GM18520 (cell line): ENCODE data around the gene ATP8B1.

Experiments
- ATAC-seq: cut with Tn5 transposase; IDR thresholded peaks from one replicate; pipeline ENCODE4 v1.9.1; 2021; ENCODE audit not compliant: unreplicated experiment

The ATP8B1 gene

GRCh38 chr18:57794951-57795728 lies 8.0 kb downstream of the ATP8B1 start:
- no peak for ATAC-seq

DNA sequence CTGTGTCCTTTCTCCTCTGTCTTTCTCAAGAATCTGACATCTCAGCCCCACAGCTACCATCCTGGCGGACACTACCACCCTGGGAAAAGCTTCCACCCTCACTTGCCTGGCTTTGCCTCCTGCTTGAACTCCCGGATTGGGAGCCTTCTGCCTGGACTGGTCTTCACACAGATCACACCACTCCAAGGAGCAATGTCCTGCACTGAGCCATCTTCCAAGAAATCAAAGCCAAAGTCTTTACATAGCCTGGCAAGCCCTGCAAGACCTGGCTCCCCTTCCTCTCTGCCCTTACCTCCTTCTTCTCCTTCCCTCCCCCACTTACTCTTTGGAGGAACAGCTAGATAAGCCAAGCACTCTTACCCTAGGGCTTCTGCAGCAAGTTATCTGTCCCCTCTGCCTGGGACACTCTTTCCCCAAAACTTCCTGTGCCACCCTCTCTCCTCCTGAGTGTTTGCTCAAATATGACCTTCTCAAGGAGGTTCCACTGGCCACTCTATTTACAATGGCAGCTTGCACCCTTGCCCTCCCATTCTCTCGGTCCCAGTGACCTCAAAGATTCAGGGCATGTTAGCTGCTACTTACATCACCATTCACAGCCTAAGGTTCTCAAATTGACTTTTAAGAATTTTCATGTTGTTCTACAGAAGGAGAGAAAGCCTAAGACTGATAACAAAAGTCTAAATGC lies 9.7 kb downstream of the ATP8B1 start:
- no peak for ATAC-seq

- ATAC-seq, result no peak
These were observed 10.3 kb downstream of the ATP8B1 start for GRCh38 chr18:57792631-57793301.

DNA sequence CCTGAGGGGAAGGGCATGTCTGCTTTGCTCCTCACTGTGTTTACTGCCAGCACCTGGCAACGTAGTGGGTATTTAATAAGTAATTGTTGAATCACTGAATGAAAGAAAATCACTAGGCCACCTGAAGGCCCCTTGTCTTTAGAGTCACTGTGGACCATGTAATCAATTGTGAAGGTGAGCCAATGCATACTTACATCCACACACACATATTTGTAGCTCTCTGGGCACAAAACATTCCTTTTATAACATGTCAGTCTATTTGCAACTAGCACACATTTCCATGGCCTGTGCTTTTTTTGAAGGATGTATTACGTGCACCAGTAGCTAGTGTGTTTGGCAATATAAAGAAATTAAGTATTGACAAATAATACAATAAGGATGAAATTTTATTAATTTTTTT lies 11.2 kb downstream of the ATP8B1 start:
- no peak for ATAC-seq

- no peak for ATAC-seq
These were observed 11.9 kb downstream of the ATP8B1 start for GRCh38 chr18:57791192-57791591.

DNA sequence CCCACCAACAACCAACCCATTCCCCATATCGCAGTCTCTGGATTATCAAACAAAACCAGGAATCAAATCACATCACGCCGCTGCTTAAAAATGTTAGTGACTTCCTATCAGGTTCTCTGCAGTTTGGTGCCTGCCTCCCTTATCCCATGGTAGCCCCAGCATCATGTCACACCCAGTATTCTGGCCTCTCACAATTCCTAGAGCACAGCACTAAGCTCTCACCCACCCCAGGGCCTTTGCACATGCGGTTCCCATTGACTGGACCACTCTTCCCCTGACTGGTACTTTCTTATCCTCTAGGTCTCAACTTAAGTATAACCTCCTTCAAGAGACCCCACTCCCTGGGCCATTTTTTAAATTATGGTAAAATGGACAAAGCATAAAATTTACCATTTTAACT lies 12.8 kb downstream of the ATP8B1 start:
- no peak for ATAC-seq

DNA sequence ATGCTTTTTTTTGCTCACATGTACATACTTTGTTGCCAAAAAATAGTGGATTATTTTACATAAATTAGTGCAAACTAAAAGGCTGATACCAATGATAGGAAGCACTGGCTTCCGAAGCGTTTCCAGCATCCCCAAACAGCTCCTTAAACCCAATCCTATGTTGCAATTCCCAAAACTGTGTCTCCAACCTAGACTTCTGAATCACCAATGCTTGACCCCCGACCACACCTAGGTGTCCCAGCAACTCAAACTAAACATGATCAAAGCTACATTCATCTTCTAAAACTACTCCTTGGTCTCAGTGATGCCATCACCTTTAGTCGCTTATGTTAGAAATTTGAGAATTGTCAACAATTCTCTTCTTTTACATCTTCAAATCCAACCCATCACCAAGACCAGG lies 13.4 kb downstream of the ATP8B1 start:
- no peak for ATAC-seq

GRCh38 chr18:57789090-57789489 lies 14.0 kb downstream of the ATP8B1 start:
- ATAC-seq, result no peak

DNA sequence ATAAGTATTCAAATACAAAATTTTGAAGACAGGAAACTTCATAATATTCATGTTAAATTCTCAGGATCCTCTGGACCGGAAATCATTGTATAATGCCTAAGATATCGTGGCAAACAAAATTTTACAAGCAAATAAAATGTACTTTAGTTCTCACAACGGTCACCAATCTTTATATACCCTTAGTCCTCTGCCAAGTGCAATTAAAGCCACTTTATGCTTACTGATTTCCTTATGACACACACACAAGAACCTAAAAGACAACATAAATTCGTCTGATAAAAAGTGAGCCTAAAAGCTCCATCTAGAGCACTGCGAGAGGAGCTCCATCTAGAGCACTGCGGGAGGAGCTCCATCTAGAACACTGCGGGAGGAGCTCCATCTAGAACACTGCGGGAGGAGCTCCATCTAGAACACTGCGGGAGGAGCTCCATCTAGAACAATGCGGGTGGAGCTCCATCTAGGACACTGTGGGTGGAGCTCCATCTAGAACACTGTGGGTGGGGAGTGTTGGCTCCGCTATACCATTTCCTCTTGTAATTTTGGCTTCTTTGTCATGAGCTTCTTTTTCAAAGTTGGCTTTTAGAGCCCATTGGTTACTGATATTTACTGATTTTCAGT lies 15.9 kb downstream of the ATP8B1 start:
- no peak for ATAC-seq

- no peak for ATAC-seq
These were observed 17.2 kb downstream of the ATP8B1 start for GRCh38 chr18:57785751-57786437.

GRCh38 chr18:57784801-57785114 lies 18.4 kb downstream of the ATP8B1 start:
- ATAC-seq, result no peak

GRCh38 chr18:57784034-57784800 lies 18.9 kb downstream of the ATP8B1 start:
- no peak for ATAC-seq

GRCh38 chr18:57782049-57782448 lies 21.1 kb downstream of the ATP8B1 start:
- no peak for ATAC-seq

- no peak for ATAC-seq
These were observed 22.3 kb downstream of the ATP8B1 start for GRCh38 chr18:57780706-57781347.

GRCh38 chr18:57780318-57780705 lies 22.8 kb downstream of the ATP8B1 start:
- ATAC-seq, result no peak

GRCh38 chr18:57776767-57777166 lies 26.3 kb downstream of the ATP8B1 start:
- no peak for ATAC-seq

- ATAC-seq, result no peak
These were observed 26.8 kb downstream of the ATP8B1 start for GRCh38 chr18:57776354-57776753.

- no peak for ATAC-seq
These were observed 27.2 kb downstream of the ATP8B1 start for GRCh38 chr18:57775937-57776336.

DNA sequence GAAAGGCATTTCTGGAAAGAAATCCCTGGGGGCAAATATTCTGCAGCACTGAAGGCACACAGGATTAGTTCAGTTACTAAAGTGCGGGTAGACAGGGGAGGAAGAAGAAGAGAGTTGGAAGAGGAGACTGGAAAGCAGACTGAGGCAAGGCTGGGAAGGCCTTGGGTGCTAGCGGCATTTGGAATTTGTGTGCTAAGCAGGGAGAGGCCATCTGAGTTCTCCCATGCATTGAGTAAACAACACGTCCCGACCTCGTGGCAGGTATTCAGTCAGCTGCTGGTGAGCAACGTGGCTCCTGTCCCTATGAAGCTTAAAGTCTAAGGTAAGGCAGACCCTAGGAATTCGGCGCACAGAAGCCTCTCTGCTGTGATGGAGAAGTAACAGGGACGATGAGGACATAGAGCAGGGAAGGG lies 30.7 kb downstream of the ATP8B1 start:
- ATAC-seq, result no peak

DNA sequence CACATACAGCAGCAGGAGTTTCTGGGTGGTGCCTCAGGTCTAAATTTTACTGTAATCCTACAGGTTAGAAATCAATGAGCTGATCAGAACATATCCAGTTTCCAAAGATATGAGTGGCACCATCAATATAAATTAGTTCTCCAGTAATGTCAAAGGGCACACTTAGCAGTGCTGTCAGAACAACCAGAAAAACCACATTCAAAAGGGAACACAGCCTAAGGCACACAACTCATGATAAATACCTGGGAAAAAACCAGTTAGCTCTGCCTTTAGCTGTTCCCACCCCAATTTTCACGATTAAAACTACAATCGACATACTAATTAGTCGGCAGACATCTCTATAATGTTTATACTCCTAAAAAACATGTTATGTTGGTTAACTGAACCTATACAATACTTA lies 31.5 kb downstream of the ATP8B1 start:
- ATAC-seq, result no peak
